Right atrium auricular region (tissue), 2 donors: ENCODE measurements around the gene CREB3L1. TPM values are rescaled to one million over a fixed set of nuclear protein-coding genes. Genes with fewer than 3 reads are reported as not detected.

Experiments used
- DNase-seq: peaks from one replicate; pipeline ENCODE4 v3.0.0-alpha.2; 2019; ENCODE audit warnings: low spot score
- H3K27ac ChIP-seq, 2 donors: fragments of 200-600 bp; sonication (generic); 1 replicate in 1 of 2; 2 replicates in 1 of 2; pipeline ENCODE4 v1.5.1; 2016 to 2019
- H3K27me3 ChIP-seq, 2 donors: fragments of 200-600 bp; sonication (generic); one replicate each; pipeline versions ENCODE4 v1.5.1 to v1.6.0; 2017 to 2019
- H3K36me3 ChIP-seq: fragments of 200-600 bp; sonication (generic); one replicate; pipeline ENCODE4 v1.5.1; 2016
- H3K4me1 ChIP-seq, 2 donors: fragments of 200-600 bp; sonication (generic); one replicate each; pipeline versions ENCODE4 v1.5.1 to v1.6.0; 2017 to 2019
- H3K4me3 ChIP-seq, 2 donors: fragments of 200-600 bp; sonication (generic); 1 replicate in 1 of 2; 2 replicates in 1 of 2; pipeline ENCODE4 v1.5.1; 2017 to 2019; ENCODE audit warnings: mild to moderate bottlenecking in 1 of 2, moderate library complexity in 1 of 2
- H3K9me3 ChIP-seq, 2 donors: fragments of 200-600 bp; sonication (generic); one replicate each; pipeline ENCODE4 v1.5.1; 2019
- CTCF ChIP-seq, 2 donors: fragments of 200-600 bp; sonication (generic); IDR thresholded peaks; one replicate each; pipeline ENCODE4 v1.5.1; 2019; ENCODE audit warnings: antibody characterized with exemption in 2 of 2
- total RNA-seq, 2 donors: library from RNA; depleted of rRNA; stranded (reverse); fragments of >200 nt; gene quantifications; one replicate each; pipeline ENCODE4 v1.1.0, GENCODE V29; 2016

CREB3L1 gene
- total RNA-seq, 2 donors from 2014 or later, result 5.4 to 15.1 TPM

DNA sequence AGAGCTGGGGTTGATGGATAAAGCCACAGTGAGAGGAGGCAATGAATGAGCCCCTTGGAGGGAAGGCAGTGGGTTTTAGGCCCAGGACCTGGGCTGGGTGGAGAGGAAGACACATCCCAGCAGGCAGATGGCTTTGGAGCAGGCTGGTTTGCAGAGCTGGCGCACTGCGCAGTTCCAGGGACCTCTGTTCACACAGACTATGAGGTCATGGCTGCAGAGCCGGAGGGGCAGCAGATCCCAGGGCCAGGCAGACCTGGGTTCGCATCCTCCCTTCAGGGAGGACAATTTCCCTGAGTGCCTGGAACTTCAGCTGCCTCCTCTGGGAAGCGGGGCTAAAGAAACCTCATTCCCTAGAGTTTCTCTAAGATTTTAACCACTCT lies 41.6 kb downstream of the CREB3L1 start:
- H3K4me3 ChIP-seq, result no peak overlapping the region
- H3K9me3 ChIP-seq, result no peaks in the 10 kb centered on the region
- TF ChIP-seq CTCF (IDR thresholded peaks at IDR 0.05), result no peak
- no peak overlapping the region for H3K27ac ChIP-seq
- H3K4me1 ChIP-seq, result peaks cover 0 to 34% of the 10 kb centered on the region in 2 donors
- DNase-seq, result no peak
- no peaks in the 10 kb centered on the region for H3K27me3 ChIP-seq
- peaks cover 22% of the 10 kb centered on the region for H3K36me3 ChIP-seq

- peaks cover 22% of the 10 kb centered on the region for H3K36me3 ChIP-seq
- peaks cover 0 to 24% of the 10 kb centered on the region in 2 donors for H3K4me1 ChIP-seq
- H3K9me3 ChIP-seq, result no peaks in the 10 kb centered on the region
- H3K4me3 ChIP-seq, result no peak overlapping the region
- no peaks in the 10 kb centered on the region for H3K27me3 ChIP-seq
- no peak for DNase-seq
- no peak for TF ChIP-seq CTCF (IDR thresholded peaks at IDR 0.05)
- H3K27ac ChIP-seq, result no peak overlapping the region
Measured at GRCh38 chr11:46321757-46322156, 44.3 kb downstream of the CREB3L1 start.

- H3K4me3 ChIP-seq, result no peak overlapping the region
- H3K9me3 ChIP-seq, result no peaks in the 10 kb centered on the region
- peaks cover 0 to 17% of the 10 kb centered on the region in 2 donors for H3K4me1 ChIP-seq
- peak in 1 of 2 donors; percentile 9 for TF ChIP-seq CTCF (IDR thresholded peaks at IDR 0.05)
- H3K27ac ChIP-seq, result no peak overlapping the region
- H3K36me3 ChIP-seq, result peaks cover 22% of the 10 kb centered on the region
- no peaks in the 10 kb centered on the region for H3K27me3 ChIP-seq
- DNase-seq, result no peak
Measured at GRCh38 chr11:46322759-46323158, 45.3 kb downstream of the CREB3L1 start.

DNA sequence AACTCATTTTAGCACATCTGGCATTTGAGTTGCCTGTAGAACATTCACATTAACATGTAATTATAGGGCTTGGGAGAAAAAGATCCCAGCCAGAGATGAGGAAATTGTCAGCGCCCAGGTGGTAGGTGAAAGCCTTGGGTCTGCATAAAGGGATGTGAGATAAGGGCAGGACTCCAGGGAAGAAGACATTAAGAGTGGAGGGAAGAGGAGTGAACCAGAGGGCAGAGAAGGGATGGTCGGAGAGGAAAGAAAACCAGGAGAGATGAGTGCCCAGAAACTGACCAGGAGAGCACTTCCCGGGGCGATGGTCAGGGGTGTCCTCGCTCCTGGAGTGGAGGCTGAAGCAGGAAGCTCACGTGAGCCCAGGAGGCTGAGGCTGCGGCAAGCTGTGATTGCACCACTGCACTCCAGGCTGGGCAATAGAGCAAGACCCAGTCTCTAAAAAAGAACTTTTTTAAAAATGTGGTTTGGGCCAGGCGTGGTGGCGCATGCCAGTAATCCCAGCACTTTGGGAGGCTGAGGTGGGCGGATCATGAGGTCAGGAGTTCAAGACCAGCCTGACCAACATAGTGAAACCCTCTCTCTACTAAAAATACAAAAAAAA lies 49.5 kb downstream of the CREB3L1 start:
- no peak for DNase-seq
- H3K9me3 ChIP-seq, result no peaks in the 10 kb centered on the region
- no peaks in the 10 kb centered on the region for H3K27me3 ChIP-seq
- no peak overlapping the region for H3K4me3 ChIP-seq
- peaks cover 0 to 13% of the 10 kb centered on the region in 2 donors for H3K4me1 ChIP-seq
- no peaks in the 10 kb centered on the region for H3K36me3 ChIP-seq
- no peak overlapping the region for H3K27ac ChIP-seq
- TF ChIP-seq CTCF (IDR thresholded peaks at IDR 0.05), result no peak

GRCh38 chr11:46327829-46328228 lies 50.4 kb downstream of the CREB3L1 start:
- Histone ChIP-seq H3K9me3 (no peaks in the 10 kb centered on the region), H3K4me3 (no peak overlapping the region), H3K27ac (no peak overlapping the region), H3K27me3 (peaks cover 0 to 7% of the 10 kb centered on the region in 2 donors), H3K36me3 (no peaks in the 10 kb centered on the region), H3K4me1 (peaks cover 0 to 22% of the 10 kb centered on the region in 2 donors)
- DNase-seq, result no peak
- TF ChIP-seq CTCF (IDR thresholded peaks at IDR 0.05), result no peak

- Histone ChIP-seq H3K36me3 (no peaks in the 10 kb centered on the region), H3K27me3 (peaks cover 0 to 8% of the 10 kb centered on the region in 2 donors), H3K4me3 (no peak overlapping the region), H3K9me3 (no peaks in the 10 kb centered on the region), H3K27ac (no peak overlapping the region), H3K4me1 (peaks cover 0 to 36% of the 10 kb centered on the region in 2 donors)
- no peak for TF ChIP-seq CTCF (IDR thresholded peaks at IDR 0.05)
- no peak for DNase-seq
Measured at GRCh38 chr11:46330154-46330553, 52.7 kb downstream of the CREB3L1 start.
